DMS153 (cell line): Measurements from ENCODE around the gene TUFM.
"Not testable (repeated sequence)": the region's sequence is repeated elsewhere in the genome, so short reads cannot be mapped to it uniquely, and the experiment has no call there.

ENCODE experiments used
- DNase-seq: peaks from one replicate; lab custom pipeline; 2025; lab: John Stamatoyannopoulos, UW

Gene TUFM

DNA sequence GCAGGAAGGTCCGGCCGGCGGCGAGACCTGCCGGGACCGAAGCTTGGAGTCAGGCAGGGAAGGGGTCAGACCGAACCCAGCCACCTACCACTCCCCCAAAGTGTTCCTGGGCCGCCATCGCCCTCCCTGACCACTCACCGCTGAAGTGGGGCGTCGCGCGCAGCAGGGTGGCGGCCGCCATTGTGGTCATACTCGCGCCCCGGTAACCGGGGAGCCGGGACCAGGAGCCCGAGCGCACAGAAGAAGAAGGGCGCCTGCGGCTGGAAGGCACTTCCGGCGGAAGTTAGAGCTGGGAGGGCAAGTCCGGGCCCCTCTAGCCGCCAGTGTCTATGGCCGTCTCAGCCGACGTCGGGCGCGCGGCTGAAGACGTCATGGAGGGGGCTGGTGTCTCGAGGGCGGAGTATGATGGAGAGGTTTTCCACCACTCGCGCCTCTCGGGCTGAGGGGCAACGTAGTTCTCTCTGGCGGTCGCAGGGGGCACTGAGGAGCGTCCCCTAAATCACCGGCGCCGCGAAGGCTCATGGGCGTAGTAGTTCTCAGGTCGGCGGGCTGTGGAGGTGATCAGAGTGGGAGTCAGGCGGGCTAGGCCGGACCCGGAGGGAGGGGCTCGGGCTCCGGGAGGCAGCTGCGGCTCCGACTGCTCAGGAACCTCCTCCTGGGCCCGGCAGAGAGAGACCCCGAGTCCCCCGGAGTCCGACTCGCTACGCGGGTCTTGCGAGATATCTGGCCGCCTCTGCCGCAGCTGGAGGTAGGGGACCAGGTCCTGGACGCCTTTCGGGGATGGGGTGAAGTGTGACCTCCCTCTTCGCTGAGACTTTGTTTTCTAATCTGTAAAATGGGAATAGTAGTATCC, at the start of gene TUFM:
Gene TUFM (minus strand): TSS at position 269 of the 853 bp plus-strand sequence. CDS start 79 bp downstream, at position 190.
- peak; percentile 97 for DNase-seq

DNA sequence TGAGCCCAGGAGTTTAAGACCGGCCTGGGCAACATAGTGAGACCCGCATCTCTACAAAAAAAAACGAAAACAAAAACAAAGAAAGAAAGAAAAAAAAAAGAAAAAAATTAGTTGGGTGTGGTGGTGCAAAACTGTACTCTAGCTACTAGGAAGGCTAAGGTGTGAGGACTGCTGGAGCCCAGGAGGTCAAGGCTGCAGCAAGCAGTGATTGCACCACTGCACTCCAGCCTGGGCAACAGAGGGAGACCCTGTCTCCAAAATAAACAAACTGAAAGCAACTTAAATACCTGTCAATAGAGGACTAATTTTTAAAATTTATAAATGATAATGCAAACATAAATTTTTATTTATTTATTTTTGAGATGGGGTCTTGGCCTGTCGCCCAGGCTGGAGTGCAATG, 49.5 kb upstream of the TUFM start:
- no peak for DNase-seq

DNA sequence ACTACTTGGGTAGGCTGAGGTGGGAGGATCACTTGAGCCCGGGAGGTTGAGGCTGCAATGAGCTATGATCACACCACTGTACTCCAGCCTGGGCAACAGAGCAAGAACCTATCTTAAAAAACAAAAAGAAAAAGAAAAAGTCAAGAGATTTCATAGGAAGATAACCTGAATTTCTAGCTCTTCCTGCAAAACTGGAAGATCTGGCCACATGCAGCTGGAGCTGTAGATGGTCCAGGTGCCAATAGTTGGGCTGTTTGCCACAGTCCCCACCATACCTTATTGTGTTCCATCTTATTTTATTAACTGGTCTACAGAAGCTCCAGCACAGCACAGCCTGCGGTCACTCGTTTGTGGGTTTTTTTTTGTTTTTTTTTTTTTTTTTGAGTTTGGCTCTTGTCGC, 47.1 kb upstream of the TUFM start:
- no peak for DNase-seq

DNA sequence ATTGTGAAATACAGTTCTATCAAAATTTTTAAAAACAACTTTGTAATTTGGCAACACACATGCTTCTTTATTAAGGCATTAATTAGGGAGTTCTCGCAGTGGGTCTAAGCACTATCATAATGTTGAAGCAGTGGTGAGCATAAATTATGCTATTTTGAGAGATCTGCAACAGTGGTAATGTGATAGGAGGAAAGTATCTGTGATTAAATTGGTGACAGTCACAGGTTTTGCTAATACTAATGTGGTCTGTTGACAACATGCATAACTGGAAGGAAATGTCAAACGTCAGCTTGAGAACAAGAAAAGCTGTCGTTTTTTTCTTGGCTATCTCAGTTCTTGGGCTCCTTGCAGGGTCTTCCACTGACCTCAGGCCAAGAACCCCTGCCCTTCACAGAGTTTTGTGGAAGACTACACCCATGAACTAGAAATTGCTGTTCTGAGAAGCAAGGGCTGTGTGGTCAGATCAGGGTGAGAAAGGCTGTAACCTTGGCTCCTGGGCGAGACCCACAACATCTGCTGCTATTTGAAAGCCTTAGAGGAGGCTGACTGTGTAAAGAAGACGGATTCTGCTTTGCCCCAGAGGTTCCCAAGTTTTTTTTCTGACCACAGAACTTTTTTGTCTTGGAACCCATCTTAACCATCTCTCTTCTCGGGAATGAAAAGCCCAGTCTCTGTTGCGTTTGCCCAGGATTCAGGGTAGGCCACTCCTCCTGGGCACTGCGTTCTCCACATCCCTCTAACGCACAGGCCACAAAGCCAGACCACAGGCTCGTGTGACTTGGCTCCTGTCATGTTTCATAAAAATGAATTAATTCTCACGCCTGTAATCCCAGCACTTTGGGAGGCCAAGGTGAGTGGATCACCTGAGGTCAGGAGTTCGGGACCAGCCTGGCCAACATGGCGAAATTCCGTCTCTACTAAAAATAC, 46.1 kb upstream of the TUFM start:
- no peak for DNase-seq

DNA sequence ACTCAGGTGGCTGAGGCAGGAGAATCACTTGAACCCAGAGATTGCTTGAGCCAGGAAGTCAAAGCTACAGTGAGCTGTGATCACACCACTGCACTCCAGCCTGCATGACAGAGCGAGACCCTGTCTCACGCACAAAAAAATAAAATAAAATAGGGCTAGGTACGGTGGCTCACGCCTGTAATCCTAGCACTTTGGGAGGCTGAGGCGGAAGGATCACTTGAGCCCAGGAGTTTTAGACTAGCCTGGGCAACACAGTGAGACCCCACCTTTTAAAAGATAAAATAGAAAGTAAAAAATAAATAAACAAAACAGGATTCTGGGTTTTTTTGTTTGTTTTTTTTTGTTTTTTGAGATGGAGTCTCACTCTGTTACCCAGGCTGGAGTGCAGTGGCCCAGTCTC, 44.2 kb upstream of the TUFM start:
- not testable (repeated sequence) for DNase-seq

DNA sequence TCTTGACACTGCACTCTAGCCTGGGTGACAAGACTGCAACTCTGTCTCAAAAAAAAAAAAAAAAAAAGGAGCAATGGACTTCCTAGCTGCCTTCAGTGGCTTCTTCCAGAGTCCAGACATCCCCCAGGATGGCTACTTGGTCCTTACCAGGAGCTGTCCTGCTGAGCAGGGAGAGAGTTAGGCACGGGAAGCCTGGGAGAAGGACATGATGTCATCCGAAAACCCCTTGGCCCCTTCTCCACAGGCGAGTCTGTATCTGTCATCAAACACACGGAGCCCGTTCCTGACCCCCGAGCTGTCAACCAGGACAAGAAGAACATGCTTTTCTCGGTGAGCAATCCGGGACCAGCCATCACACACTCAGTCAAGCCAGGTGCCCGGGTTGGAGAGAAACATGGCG, 40.8 kb upstream of the TUFM start:
- no peak for DNase-seq

DNA sequence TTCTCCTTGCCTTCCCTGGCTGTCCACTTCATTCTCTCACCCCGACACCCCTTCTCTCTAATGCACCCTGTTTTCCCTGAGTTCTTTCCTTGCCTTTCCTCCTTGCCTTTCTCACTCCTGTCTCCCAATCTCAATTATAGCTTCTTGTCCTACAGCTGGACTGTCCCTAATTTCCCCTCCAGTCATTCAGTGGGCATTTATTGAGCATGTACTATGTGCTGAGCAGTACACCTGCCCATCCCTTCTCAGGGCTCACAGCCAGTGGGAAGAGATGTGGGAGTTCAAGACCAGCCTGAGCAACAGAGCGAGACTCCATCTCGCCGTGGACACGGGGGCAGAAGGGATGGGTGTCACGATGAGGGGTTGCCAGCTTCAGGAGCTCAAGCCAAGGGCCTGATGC, 37.9 kb upstream of the TUFM start:
- DNase-seq, result no peak

DNA sequence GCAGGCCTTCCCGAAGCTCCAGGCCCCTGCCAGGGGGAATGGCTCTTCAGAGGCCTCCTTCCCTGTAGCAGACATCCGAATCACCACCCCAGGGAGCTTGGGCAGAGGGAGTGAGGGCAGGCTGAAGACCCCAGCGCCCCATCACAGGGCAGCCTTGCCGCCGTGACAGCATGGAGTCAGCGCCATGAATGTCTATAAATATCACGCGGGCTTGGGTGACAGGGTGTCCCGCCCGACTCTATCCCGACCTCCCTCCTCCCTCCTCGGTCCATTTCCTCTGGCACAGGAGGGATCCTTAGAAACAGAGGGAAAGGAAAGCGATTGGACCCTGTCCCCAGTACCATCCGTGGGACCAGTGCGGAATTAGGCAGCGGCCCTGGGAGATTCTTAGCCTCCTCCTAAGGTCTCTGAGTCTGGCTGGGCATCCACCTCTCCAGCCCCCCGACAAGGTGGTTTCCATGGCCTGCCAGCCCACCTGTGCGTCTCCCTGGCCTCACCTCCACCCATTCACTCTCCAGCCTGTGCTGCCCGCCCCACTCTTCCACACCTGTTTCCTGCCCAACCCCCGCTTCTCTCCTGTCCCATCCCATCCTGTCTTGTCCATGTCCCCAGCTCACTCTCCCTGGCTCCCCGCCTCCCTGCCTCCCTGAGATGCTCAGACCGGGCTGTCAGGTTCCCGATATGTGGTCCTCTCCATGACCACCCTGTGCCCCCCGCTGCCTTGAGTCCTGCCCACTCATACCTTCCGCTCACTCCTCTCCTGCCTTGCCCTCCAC, 37.3 kb upstream of the TUFM start:
- DNase-seq, result peak; percentile 18

DNA sequence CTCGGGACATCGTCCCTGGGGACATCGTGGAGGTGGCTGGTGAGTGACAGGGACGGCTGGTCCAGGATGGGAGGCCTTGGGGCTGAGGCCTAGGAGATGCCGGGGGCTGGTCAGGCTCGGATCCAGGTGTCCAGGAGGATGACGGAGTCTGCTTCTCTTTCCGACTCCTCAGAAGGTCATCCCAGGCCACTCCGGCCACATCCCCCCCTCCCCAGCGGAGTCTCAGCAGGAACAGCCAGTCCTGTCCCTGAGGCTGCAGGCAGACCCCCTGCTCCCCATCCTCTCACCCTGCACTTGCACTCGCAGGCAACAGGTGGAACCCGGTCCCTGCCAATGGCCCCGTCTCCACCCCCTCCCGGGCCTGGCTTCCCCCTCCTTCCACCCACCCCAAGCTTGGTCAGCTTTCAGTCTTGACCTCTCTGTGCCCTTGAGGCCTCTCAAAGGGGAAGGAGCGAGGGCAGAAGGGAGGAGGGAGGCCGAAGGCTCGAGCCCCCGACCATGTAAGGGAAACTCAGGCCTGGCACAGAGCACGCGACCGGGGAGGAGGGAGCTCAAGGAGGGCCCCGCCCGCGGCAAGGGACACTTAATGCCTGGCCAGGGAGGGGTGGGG, 36.5 kb upstream of the TUFM start:
- DNase-seq, result no peak

DNA sequence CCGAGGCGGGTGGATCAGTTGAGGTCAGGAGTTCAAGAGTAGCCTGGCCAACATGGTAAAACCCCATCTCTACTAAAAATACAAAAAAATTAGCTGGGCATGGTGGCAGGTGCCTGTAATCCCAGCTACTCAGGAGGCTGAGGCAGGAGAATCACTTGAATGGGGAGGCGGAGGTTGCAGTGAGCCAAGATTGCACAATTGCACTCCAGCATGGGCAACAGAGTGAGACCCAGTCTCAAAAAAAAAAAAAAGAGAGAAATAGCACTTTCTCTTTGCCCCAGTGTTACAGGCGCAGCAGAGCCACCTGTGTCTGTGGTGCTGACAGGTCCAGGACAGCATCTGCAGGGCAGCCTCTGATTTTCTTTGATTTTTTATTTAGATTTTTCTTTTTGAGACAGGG, 35.4 kb upstream of the TUFM start:
- DNase-seq, result not testable (repeated sequence)

DNA sequence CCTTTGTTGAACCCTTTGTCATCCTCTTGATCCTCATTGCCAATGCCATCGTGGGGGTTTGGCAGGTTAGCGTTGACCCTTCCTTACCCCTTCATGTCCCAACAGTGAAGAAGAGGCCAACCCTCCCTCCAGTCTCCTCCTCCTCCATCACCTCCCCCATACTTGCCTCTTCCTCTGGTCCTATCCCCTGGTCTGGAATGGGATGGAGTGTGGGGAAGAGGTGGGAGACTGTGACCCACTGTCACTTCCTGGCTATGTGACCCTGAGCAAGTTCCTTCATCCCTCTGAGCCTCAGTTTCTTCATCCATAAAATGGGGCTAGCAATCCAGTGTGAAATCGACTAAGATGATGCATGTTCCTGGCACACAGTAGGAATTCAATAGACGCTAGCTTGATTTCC, 34.8 kb upstream of the TUFM start:
- DNase-seq, result no peak

DNA sequence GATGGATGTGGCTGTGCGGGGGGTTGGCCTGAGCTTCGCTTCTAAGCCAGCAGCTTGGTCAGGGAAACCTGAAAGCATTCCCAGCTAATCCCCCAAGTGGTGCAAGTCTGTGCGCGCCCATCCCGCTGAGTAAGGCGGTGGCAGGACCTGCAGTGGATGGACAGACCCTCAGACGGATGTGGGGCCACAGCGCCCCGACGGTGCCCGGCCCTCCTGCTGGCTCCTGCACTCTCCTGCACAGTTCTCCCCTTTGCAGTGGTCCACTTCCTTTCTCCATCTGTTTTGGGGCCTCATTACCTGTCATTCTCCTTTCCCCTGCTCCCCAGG, 34.4 kb upstream of the TUFM start:
- DNase-seq, result no peak

DNA sequence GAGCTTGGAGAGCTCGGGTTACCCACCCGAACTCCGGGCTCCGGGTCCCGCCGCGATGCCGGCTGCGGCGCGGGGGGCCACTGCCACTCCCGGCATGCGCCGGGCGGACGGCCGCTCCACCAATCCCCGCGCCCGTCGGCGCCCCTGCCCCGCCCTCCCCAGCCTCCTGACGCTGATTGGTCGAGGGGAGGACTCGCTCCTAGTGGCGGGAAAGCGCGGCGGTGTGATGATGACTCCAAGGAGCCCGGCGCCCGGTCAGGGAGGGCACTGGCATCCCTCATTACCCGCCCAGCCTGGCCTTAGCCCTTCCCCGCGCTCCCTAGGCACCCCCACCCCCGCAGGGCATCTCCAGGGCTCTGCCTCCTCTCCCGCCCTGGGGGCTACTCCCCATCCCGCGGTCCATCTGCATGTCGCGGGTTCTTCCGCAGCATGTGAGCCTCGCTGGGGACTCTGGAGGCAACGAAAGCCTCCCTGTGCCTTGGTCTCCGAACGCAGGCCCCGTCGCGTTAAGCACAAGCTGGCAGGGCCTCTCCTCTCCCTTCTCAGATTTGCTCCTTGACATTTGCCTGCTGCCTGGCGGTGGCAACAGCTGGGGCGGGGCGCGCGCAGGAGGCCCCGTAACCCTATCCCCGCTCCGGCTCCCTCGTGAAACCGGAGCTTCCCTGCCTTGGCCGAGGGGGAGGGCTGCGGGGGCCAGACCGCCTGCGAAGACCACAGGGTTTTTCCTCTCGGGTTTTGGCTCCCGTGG, 33.9 kb upstream of the TUFM start:
- DNase-seq, result peak; percentile 72

DNA sequence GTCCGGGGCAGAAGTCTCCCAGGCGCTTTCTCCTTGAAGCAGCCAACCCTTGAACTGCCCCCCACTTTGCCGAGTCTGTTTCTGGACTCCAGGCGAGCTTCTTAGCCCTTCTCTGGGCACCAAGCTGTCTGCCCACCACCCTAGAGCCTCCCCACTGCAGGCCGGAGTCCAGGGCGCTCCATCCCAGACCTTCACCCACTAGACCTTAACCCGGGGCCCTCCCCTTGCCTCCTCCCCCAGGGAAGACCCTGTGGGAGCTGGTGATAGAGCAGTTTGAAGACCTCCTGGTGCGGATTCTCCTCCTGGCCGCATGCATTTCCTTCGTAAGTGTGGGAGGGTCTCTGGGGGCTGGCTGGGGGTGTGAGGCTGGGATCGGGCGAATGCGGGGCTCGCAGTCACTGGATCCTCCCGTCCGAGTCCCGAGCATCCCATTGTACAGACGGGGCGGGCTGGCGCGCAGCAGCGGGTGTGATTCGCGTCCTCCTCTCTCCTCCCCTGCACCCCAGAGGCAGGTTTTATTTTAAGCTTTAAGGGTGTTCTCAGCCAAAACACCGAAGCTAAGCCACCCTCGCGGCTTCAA, 33.2 kb upstream of the TUFM start:
- no peak for DNase-seq

DNA sequence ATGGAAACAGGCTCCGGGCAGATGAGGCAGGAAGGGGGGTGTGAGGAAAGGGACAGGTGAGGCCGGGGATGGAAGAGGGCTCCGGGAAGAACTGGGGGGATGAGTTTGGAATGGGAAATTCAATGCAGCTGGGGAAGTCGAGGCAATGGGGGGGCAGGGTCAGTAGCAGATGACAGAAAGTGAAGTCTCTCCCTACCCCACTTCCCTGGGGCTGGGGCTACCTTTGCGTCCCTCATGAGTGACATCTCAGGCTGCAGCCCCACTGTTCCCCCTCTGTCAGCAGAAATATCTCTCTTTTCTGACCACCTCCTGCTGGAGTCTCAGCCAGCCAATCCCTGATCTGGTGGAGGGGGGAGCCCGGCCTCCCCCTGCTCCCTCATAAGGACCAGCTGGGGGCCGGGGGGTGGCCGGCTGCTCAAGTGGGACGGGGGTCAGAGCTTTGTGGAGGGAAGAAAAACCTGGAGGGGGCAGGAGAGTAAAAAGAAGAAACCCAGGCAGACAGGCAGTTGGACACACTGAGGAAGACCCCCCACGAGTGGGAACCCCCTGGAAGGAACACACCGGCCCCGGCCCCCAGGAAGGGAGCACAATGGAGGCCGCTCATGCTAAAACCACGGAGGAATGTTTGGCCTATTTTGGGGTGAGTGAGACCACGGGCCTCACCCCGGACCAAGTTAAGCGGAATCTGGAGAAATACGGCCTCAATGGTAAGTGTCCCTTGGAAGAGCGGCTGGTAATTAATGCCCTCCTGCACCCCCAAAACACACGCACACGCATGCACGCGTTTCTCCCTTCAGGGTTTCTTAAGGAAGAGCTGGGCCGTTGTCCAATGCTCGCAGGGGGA, 32.2 kb upstream of the TUFM start, which contains the start of gene ATP2A1:
Gene ATP2A1 (plus strand): TSS at position 406 of the 844 bp plus-strand sequence. CDS start 184 bp downstream, at position 590.
- no peak for DNase-seq

DNA sequence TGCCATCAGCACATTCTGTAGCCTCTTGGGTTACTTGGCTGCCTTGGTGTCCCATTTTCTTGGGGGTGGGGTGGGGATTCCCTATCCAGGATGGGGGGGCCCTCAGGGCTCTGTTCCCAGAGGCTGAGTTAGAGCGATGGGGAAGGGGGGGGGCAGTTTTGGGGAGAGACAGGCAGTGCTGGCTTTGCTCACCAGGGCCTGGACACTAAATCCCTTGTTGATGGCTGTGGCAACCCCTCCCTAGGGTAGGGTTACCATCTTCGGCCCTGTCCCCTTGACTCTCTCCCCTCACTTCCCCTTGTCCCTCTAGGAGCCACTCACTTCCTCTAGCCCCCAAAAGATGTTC, 31.5 kb upstream of the TUFM start:
- DNase-seq, result no peak

DNA sequence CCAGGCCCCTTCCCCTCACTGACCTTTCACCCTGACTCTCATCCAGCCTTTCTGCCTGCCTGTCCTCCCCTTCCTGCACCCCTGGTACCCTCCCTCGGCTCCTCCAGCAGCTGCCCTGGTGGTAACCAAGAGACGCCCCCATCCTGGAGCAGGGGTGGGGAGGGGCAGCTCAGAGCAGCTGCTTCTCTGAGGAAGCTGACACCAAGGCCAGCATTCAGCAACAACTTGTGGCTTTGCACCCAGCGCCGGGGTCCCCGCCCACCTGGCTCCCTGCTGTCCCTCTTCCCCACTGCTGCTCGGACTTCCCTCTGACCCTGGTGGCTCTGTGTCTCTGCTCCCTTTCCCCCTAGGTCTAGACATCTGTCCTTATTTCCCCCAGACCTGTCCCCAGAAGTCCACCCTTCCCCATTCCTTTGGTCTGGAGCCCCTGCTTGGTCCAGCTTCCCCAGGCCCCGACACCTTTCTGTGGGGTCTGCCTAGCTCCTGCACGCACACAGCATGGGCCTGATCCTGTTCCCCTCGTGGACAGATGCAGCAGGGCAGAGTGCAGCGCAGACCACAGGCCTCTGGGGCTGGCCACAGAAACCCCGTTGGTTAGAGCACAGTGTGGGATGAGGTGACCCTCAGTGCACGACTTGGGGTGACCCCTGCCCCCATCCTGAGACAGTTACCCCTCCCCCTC, 31.0 kb upstream of the TUFM start:
- DNase-seq, result no peak

DNA sequence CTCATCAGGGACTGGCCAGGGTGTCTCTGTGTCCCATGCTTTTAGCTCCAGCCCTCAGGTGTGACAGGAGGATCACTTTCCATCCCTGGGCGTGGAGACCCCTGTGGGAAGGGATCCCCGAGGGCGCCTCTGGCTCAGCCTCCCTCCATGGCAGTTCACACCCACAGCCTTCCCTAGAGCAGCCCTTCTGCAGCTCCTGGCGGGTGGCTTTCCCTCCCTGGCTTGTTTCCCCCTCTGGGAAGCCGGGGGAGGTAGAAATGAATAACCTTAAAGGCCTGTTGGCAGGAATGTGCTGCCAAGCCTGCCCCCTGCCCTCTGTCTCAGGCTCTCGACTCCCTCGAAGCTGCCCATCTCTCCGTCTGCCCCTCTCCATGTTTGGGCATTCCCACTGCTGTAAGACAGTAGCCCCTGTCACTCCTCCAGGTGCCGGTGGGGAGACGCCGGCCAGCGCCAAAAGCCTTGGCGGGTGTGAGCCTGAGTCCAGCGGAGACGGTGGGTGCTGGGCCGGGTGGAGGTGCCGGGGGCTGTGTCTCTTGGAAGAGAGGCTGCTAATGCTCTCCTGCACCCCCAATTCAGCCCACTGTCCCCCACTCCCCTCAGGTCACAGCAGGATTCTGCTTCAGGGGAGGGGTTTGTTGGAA, 30.0 kb upstream of the TUFM start:
- no peak for DNase-seq
